Measurements from ENCODE around the gene ARMH1.
"Not testable (repeated sequence)": the region's sequence is repeated elsewhere in the genome, so short reads cannot be mapped to it uniquely, and the experiment has no call there.

Gene ARMH1

GRCh38 chr1:44738953-44739306, 64.4 kb downstream of the ARMH1 start:
- H2BK15ac ChIP-seq (replicated peaks; ENCODE audit: low read depth); H3K4me3 ChIP-seq (ENCODE audit: low read length); H3K4me2 ChIP-seq (ENCODE audit: low read length); H3K4ac ChIP-seq (ENCODE audit: low read depth, low read length); H4K8ac ChIP-seq (ENCODE audit: low read depth, low read length); H3K56ac ChIP-seq (ENCODE audit: low read length); H3K36me3 ChIP-seq (ENCODE audit: control insufficient read depth, insufficient read depth, low read length); DNase-seq; H3K4me1 ChIP-seq (ENCODE audit: control insufficient read depth, low read depth, low read length); H4K5ac ChIP-seq (ENCODE audit: low read length); H2BK5ac ChIP-seq (ENCODE audit: low read length); H2BK120ac ChIP-seq (ENCODE audit: low read depth, low read length); H3K23ac ChIP-seq (ENCODE audit: low read length); H2AK5ac ChIP-seq (ENCODE audit: low read length); H3K18ac ChIP-seq (ENCODE audit: low read length); H3K27me3 ChIP-seq (ENCODE audit: insufficient read depth, low read length, poor library complexity); H3K9ac ChIP-seq (ENCODE audit: low read length); H3K27ac ChIP-seq (ENCODE audit: low read depth, low read length): not testable (repeated sequence)
- Histone ChIP-seq H3K79me2 (ENCODE audit: control insufficient read depth, insufficient read depth, low read length) (peaks cover 22% of the 10 kb centered on the region), H3K79me1 (ENCODE audit: low read length) (peaks cover 14% of the 10 kb centered on the region)
- no CpG with 5 or more reads among the region's 1 CpG for WGBS (ENCODE audit: extremely low coverage, insufficient coverage, low lambda C conversion rate)

GRCh38 chr1:44739307-44740178, 65.0 kb downstream of the ARMH1 start, which contains the start of gene KIF2C:
Gene KIF2C (plus strand): TSS chr1:44739837. CDS start chr1:44739933, 96 bp downstream.
- Histone ChIP-seq H3K4me1 (ENCODE audit: control insufficient read depth, low read depth, low read length) (no peaks in the 10 kb centered on the region), H3K56ac (ENCODE audit: low read length) (peak within 1 kb of the TSS; percentile 92), H3K4me3 (ENCODE audit: low read length) (peak within 1 kb of the TSS; percentile 95), H4K8ac (ENCODE audit: low read depth, low read length) (no peak within 1 kb of the TSS), H3K4ac (ENCODE audit: low read depth, low read length) (peak within 1 kb of the TSS; percentile 38), H3K18ac (ENCODE audit: low read length) (peak within 1 kb of the TSS; percentile 41), H3K27me3 (ENCODE audit: insufficient read depth, low read length, poor library complexity) (no peaks in the 10 kb centered on the region), H3K27ac (ENCODE audit: low read depth, low read length) (peak within 1 kb of the TSS; percentile 54), H3K4me2 (ENCODE audit: low read length) (peak within 1 kb of the TSS; percentile 86), H3K9ac (ENCODE audit: low read length) (peak within 1 kb of the TSS; percentile 84), H2AK5ac (ENCODE audit: low read length) (peak within 1 kb of the TSS; percentile 61), H3K23ac (ENCODE audit: low read length) (no peak within 1 kb of the TSS), H4K5ac (ENCODE audit: low read length) (no peak within 1 kb of the TSS), H3K79me2 (ENCODE audit: control insufficient read depth, insufficient read depth, low read length) (peaks cover 24% of the 10 kb centered on the region), H2BK5ac (ENCODE audit: low read length) (peak within 1 kb of the TSS; percentile 49), H2BK15ac (replicated peaks; ENCODE audit: low read depth) (no peak within 1 kb of the TSS), H3K36me3 (ENCODE audit: control insufficient read depth, insufficient read depth, low read length) (peaks cover 2% of the 10 kb centered on the region), H3K79me1 (ENCODE audit: low read length) (peaks cover 17% of the 10 kb centered on the region), H2BK120ac (ENCODE audit: low read depth, low read length) (no peak within 1 kb of the TSS)
- DNase-seq: peak; percentile 98
- no CpG with 5 or more reads among the region's 57 CpGs for WGBS (ENCODE audit: extremely low coverage, insufficient coverage, low lambda C conversion rate)

GRCh38 chr1:44740179-44740617, 65.7 kb downstream of the ARMH1 start:
- H3K23ac ChIP-seq (ENCODE audit: low read length): no peak overlapping the region
- H2BK5ac ChIP-seq (ENCODE audit: low read length): peak overlapping the region; percentile 47
- peak overlapping the region; percentile 84 for H3K9ac ChIP-seq (ENCODE audit: low read length)
- peaks cover 2% of the 10 kb centered on the region for H3K36me3 ChIP-seq (ENCODE audit: control insufficient read depth, insufficient read depth, low read length)
- H3K4ac ChIP-seq (ENCODE audit: low read depth, low read length): peak overlapping the region; percentile 38
- no peak for DNase-seq
- no peak overlapping the region for H2BK120ac ChIP-seq (ENCODE audit: low read depth, low read length)
- peak overlapping the region; percentile 95 for H3K4me3 ChIP-seq (ENCODE audit: low read length)
- no CpG with 5 or more reads among the region's 14 CpGs for whole genome bisulfite sequencing (ENCODE audit: extremely low coverage, insufficient coverage, low lambda C conversion rate)
- H2AK5ac ChIP-seq (ENCODE audit: low read length): peak overlapping the region; percentile 61
- peak overlapping the region; percentile 16 for H3K18ac ChIP-seq (ENCODE audit: low read length)
- H4K5ac ChIP-seq (ENCODE audit: low read length): no peak overlapping the region
- H3K4me1 ChIP-seq (ENCODE audit: control insufficient read depth, low read depth, low read length): no peaks in the 10 kb centered on the region
- H2BK15ac ChIP-seq (replicated peaks; ENCODE audit: low read depth): no peak overlapping the region
- H3K79me2 ChIP-seq (ENCODE audit: control insufficient read depth, insufficient read depth, low read length): peaks cover 24% of the 10 kb centered on the region
- peak overlapping the region; percentile 91 for H3K56ac ChIP-seq (ENCODE audit: low read length)
- no peaks in the 10 kb centered on the region for H3K27me3 ChIP-seq (ENCODE audit: insufficient read depth, low read length, poor library complexity)
- peak overlapping the region; percentile 86 for H3K4me2 ChIP-seq (ENCODE audit: low read length)
- peak overlapping the region; percentile 32 for H3K27ac ChIP-seq (ENCODE audit: low read depth, low read length)
- H3K79me1 ChIP-seq (ENCODE audit: low read length): peaks cover 17% of the 10 kb centered on the region
- no peak overlapping the region for H4K8ac ChIP-seq (ENCODE audit: low read depth, low read length)

- no CpG with 5 or more reads among the region's 1 CpG for WGBS (ENCODE audit: extremely low coverage, insufficient coverage, low lambda C conversion rate)
- Histone ChIP-seq H4K5ac (ENCODE audit: low read length) (no peak overlapping the region), H3K4me2 (ENCODE audit: low read length) (no peak overlapping the region), H3K36me3 (ENCODE audit: control insufficient read depth, insufficient read depth, low read length) (peaks cover 12% of the 10 kb centered on the region), H2AK5ac (ENCODE audit: low read length) (no peak overlapping the region), H3K4ac (ENCODE audit: low read depth, low read length) (no peak overlapping the region), H2BK5ac (ENCODE audit: low read length) (no peak overlapping the region), H2BK15ac (replicated peaks; ENCODE audit: low read depth) (no peak overlapping the region), H3K9ac (ENCODE audit: low read length) (no peak overlapping the region), H2BK120ac (ENCODE audit: low read depth, low read length) (no peak overlapping the region), H3K23ac (ENCODE audit: low read length) (no peak overlapping the region), H4K8ac (ENCODE audit: low read depth, low read length) (no peak overlapping the region), H3K18ac (ENCODE audit: low read length) (no peak overlapping the region), H3K56ac (ENCODE audit: low read length) (peak overlapping the region; percentile 20), H3K4me3 (ENCODE audit: low read length) (no peak overlapping the region), H3K79me2 (ENCODE audit: control insufficient read depth, insufficient read depth, low read length) (peaks cover 24% of the 10 kb centered on the region), H3K27ac (ENCODE audit: low read depth, low read length) (no peak overlapping the region), H3K27me3 (ENCODE audit: insufficient read depth, low read length, poor library complexity) (no peaks in the 10 kb centered on the region), H3K4me1 (ENCODE audit: control insufficient read depth, low read depth, low read length) (no peaks in the 10 kb centered on the region), H3K79me1 (ENCODE audit: low read length) (peaks cover 21% of the 10 kb centered on the region)
- no peak for DNase-seq
Observed at GRCh38 chr1:44743211-44743610, 68.7 kb downstream of the ARMH1 start.

DNA sequence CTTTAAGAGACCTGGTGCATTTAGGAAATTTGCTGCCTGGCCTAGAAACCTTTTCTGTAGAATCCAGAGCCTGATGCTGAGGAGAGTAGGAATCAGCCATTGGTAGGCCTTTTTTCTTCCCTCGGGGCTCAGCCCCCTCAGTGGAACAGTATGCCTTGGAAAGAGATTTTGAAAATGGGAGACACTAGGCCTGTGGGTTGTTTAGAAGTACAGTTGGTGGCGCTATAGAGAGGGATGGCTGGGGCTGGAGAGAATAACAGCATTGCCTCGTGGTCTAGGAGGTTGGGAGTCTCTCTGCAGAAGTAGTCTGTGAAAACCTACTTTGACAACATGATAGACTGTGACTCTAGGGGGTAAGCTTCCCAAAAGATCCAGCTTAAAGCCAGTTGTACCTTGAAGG, 73.4 kb downstream of the ARMH1 start:
- no peak overlapping the region for H3K56ac ChIP-seq (ENCODE audit: low read length)
- no peak overlapping the region for H3K27ac ChIP-seq (ENCODE audit: low read depth, low read length)
- no peak overlapping the region for H4K5ac ChIP-seq (ENCODE audit: low read length)
- peak; percentile 32 for DNase-seq
- H3K36me3 ChIP-seq (ENCODE audit: control insufficient read depth, insufficient read depth, low read length): peaks cover 22% of the 10 kb centered on the region
- H3K27me3 ChIP-seq (ENCODE audit: insufficient read depth, low read length, poor library complexity): no peaks in the 10 kb centered on the region
- no peak overlapping the region for H3K4me2 ChIP-seq (ENCODE audit: low read length)
- H2BK120ac ChIP-seq (ENCODE audit: low read depth, low read length): no peak overlapping the region
- peaks cover 11% of the 10 kb centered on the region for H3K79me1 ChIP-seq (ENCODE audit: low read length)
- no peak overlapping the region for H3K4ac ChIP-seq (ENCODE audit: low read depth, low read length)
- WGBS (ENCODE audit: extremely low coverage, insufficient coverage, low lambda C conversion rate): no CpG with 5 or more reads among the region's 3 CpGs
- H3K9ac ChIP-seq (ENCODE audit: low read length): no peak overlapping the region
- H3K79me2 ChIP-seq (ENCODE audit: control insufficient read depth, insufficient read depth, low read length): peaks cover 5% of the 10 kb centered on the region
- no peak overlapping the region for H2AK5ac ChIP-seq (ENCODE audit: low read length)
- no peak overlapping the region for H3K4me3 ChIP-seq (ENCODE audit: low read length)
- H2BK5ac ChIP-seq (ENCODE audit: low read length): no peak overlapping the region
- no peak overlapping the region for H3K18ac ChIP-seq (ENCODE audit: low read length)
- no peak overlapping the region for H3K23ac ChIP-seq (ENCODE audit: low read length)
- no peaks in the 10 kb centered on the region for H3K4me1 ChIP-seq (ENCODE audit: control insufficient read depth, low read depth, low read length)
- H4K8ac ChIP-seq (ENCODE audit: low read depth, low read length): no peak overlapping the region
- no peak overlapping the region for H2BK15ac ChIP-seq (replicated peaks; ENCODE audit: low read depth)
